Midbrain (tissue), 1 donor: ENCODE results near the gene RGS4.
"Not testable (repeated sequence)": the region's sequence is repeated elsewhere in the genome, so short reads cannot be mapped to it uniquely, and the experiment has no call there.

ENCODE experiments used
- DNase-seq: peaks from one replicate; lab custom pipeline; 2025; lab: John Stamatoyannopoulos, UW

Gene RGS4

GRCh38 chr1:163068716-163069115 lies 445 bp upstream of the RGS4 start:
- DNase-seq: no peak

GRCh38 chr1:163069655-163070277 lies 605 bp downstream of the RGS4 start:
- no peak for DNase-seq

- DNase-seq: peak; percentile 2
These were observed 2.5 kb downstream of the RGS4 start for GRCh38 chr1:163071405-163072255.

DNA sequence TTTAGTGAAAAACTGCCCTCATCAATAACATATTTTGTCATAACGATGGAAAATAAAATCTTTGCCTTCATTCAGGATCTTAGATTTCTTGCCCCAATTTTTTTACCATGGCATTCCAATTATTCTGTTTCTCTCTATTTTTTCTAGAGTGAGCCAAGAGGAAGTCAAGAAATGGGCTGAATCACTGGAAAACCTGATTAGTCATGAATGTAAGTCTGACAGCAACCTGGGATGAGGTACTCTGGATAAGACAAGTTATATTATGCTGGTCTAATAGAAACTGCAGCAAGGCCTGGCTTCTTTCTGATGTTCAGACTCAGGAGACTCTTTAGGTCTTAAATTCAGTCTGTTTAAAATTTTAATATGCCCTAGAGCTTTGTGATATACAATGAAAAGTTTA lies 3.5 kb downstream of the RGS4 start:
- DNase-seq: no peak

GRCh38 chr1:163074004-163074403 lies 4.8 kb downstream of the RGS4 start:
- no peak for DNase-seq

DNA sequence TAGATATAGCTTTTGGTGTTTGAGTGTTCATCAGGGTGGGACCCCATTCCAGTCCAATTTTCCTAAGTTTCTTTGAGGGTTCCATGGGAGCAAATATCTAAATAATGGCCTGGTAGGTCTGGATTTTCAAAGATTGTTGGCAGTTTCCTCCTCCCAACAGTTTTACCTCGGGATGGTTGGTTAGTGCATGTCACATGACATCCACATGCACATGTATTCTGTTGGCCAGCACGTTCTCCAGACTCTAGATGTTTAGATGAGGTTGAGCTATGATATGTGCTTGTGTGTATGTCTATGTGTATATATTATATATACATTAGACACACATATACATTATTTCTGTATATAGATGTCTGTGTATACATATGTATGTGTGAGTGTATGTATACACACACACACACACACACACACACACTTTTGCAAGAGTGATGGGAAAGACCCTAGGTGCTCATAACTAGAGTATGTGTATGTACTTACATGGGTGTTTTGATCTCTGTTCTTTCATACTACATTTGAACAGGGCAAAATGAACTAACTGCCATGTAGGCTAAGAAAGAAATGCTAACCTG lies 5.6 kb downstream of the RGS4 start:
- no peak for DNase-seq

DNA sequence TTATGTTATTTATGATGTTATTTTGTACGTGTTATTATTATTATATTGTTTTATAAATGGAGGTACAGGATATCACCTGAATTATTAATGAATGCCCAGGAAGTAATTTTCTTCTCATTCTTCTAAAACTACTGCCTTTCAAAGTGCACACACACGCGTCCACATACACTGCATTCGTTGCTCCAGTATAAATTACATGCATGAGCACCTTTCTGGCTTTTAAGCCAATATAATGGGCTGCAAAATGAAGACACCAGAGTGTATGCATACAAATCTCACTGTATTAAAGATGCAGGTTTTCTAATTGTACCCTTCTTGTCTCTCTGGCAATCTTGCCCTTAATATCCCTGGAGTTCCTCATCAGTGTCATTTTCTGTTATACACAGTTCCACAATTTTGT lies 6.9 kb downstream of the RGS4 start:
- DNase-seq: no peak

- DNase-seq: no peak
These were observed 7.3 kb downstream of the RGS4 start for GRCh38 chr1:163076446-163076845.

DNA sequence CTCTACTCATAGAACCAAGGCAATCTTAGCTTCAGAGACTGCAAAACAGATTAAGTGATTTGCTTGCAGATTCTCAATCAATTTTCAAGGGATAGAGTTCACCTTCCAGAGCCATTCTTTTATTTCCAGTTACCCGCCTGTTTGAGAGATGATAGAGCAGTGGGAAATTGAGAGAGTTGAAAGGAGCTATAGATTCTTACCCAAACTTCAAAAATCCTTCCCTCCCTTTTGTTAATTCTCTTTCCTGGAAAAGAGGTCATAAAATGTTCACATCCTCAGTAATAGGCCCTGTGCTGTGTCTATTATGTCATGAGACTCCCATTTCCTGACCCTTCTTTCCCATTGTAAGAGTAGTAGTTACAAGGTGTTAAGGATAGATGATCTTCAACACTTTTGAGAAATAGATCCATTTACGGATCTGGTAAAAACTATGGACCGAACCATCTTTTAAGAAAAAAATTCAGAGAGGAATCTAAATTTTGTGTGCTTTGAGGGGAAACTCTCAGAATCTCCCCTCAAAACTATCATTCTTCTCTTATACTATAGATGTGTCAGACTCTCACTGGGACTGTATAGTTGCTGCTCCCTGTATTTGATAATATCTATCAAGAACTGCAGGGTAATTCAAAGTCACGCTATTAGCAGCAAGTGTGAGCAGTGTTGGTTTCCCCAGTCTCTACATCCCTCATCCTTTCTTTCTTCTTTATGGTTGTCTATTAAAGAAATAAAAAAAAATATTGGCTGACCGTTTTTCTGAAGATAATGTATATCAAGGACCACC lies 8.0 kb downstream of the RGS4 start:
- no peak for DNase-seq

- DNase-seq: no peak
These were observed 13.8 kb downstream of the RGS4 start for GRCh38 chr1:163082971-163083370.

- no peak for DNase-seq
These were observed 14.5 kb downstream of the RGS4 start for GRCh38 chr1:163083690-163084089.

DNA sequence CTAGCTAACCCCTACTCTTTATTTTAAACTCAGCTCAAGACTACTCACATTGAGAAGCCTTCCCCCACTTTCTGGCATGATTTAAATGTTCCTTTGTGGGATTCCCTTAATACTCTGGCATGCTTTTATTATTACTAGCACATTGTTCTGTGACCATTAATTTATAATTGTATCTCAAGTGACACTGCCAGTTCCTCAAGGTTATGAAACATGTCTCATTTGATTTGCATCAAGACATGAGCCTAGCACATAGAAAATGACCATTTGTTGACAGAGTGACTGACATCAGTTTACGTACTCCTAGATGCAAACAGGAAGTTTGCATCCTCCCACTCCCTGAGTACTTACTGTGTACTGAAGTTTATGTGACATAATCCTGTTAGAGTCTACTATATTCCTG lies 15.2 kb downstream of the RGS4 start:
- DNase-seq: no peak

DNA sequence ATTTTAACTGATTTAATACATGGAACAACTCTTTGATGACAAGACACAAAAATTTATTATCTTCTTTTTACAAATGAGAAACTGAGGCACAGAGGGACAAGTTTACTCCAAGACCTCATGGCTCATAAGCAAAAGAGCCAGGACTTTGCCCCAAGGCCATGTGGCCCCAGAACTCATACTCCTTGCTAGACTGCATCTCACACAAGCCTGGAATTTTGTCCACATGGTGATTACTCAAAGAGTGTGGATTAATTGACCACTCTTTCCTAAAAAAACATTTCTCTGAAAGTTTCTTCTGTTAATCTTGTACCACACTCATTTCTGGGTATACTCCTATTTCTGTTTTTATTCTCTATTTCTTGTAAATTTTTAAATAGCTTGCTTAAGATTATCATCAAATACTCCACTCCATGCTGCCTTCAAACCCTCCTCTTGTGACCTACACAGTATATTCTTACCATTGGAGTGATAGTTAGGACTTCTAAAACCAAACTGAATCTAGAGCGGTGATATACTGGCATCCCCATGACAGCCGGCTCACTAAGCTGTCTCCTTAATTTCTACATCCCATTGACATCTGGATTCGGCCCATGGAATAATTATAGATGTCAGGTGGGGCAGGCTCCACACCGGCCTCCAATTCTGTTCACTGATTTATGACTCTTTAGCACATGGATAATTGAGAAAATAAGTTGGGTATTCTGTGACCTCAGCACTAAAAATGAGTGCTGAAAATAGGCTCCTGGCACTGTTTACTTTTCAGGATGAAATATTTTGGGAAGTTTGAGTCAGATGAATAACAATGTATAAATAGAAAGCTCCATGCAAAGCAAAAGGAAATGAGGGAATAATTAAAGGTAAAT lies 16.1 kb downstream of the RGS4 start:
- DNase-seq: no peak

DNA sequence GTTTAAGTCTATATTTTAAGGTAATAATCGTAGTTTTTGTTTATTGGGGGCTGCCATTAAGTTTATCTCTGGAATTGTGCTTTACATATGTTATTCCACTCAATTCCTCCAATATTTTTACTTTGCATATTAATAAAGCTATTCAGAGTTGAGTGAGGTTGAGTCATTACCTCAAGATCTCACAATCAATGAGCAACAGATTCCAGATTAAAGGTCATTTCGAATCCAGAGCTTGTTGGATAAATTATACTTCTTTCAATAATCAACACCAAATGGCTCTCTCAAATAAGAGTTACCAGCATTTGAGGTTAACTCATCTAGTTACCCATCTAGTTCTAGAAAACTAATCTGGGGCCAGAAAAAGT lies 16.7 kb downstream of the RGS4 start:
- DNase-seq: no peak

DNA sequence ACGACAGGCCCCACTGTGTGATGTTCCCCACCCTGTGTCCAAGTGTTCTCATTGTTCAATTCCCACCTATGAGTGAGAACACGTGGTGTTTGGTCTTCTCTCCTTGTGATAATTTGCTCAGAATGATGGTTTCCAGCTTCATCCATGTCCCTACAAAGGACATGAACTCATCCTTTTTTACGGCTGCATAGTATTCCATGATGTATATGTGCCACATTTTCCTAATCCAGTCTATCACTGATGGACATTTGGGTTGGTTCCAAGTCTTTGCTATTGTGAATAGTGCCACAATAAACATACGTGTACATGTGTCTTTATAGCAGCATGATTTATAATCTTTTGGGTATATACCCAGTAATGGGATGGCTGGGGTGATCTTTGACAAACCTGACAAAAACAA lies 20.0 kb downstream of the RGS4 start:
- DNase-seq: not testable (repeated sequence)

DNA sequence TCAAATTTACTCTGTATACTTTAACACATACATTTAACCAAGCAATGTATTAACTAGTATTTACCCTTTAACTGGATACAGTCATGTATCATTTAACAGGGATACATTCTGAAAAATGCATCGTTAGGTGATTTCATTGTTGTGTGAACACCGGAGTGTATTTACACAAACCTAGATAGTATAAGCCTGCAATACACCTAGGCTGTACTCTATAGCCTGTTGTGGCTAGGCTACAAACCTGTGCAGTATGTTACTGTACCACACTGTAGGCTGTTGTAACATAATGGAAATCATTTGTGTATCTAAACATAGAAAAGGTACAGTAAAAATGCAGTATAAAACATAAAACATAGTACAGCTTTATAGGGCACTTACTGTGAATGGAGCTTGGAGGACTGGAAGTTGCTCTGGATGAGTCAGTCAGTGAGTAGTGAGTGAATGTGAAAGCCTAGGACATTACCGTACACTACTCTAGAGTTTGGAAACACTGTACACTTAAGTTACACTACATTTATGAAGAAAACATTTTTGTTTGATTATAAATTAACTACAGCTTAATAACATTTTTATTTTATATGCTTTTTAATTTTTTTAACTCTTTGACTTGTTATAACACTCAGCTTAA lies 21.3 kb downstream of the RGS4 start:
- no peak for DNase-seq

DNA sequence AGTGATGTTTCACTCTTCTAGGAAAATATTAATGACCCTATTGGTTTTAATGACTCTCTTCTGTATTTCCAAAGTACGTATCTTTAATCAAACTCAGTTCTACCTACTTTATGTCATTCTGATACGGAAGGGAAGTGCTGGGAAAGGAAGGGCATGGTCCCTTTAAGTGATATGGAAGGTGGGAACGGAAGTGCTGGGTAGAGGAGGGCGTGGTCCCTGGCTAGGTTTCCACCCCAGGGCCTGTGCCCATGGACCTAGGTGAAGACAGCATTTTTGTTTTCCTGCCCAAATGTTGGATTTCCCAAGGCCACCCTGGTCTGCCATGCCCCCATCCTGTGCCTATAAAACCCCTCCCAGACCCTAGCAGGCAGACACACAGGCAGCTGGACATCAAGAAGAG lies 24.0 kb downstream of the RGS4 start:
- no peak for DNase-seq

- no peak for DNase-seq
These were observed 24.4 kb downstream of the RGS4 start for GRCh38 chr1:163093579-163093978.

GRCh38 chr1:163094182-163094581 lies 25.0 kb downstream of the RGS4 start:
- no peak for DNase-seq

GRCh38 chr1:163094589-163094988 lies 25.4 kb downstream of the RGS4 start:
- DNase-seq: no peak

GRCh38 chr1:163095213-163095612 lies 26.1 kb downstream of the RGS4 start:
- DNase-seq: no peak
